A549 (cell line): ENCODE data around the gene PTRHD1. TPM values are rescaled to one million over a fixed set of nuclear protein-coding genes. Genes with fewer than 3 reads are reported as not detected.

Experiments
- ATAC-seq, 2 experiments: fragments of 200-7000 bp in 1 of 2; fragments of >200 bp in 1 of 2; cut with Nextera tagmentation in 1 of 2; cut with Tn5 transposase in 1 of 2; 3 replicates each; pipeline versions ENCODE4 v1.8.0 to v1.9.1; 2018 to 2020; ENCODE audit warnings: mild to moderate bottlenecking in 1 of 2, moderate library complexity in 1 of 2
- CTCF ChIA-PET: fragments of 300-600 bp; sonication (Branson Sonifier 250); formaldehyde crosslinking; extraction: SDS; loops from one replicate; lab custom pipeline; 2021; ENCODE audit warnings: antibody characterized with exemption, inconsistent platforms; lab: Yijun Ruan, JAX
- POLR2A ChIA-PET: fragments of 350-600 bp; formaldehyde crosslinking; extraction: SDS; loops from one replicate; lab custom pipeline; 2021; ENCODE audit warnings: antibody characterized with exemption, inconsistent platforms; lab: Yijun Ruan, JAX
- DNase-seq, 2 experiments: peaks; one replicate each; pipeline versions ENCODE4 v3.0.0 to v3.0.0-alpha.2; 2011 to 2016; ENCODE audit warnings: low read depth in 1 of 2, low spot score in 1 of 2
- FAIRE-seq: peaks from 2 replicates; lab custom pipeline; 2011; peaks lifted over from hg19 to GRCh38; lab: Jason Lieb, UNC
- H3K27ac ChIP-seq, 2 experiments: fragments of >200 bp; sonication (Bioruptor Twin); formaldehyde crosslinking; 3 replicates each; pipeline ENCODE4 v1.5.1; 2016 to 2017
- H3K4me1 ChIP-seq: fragments of >200 bp; sonication (Bioruptor Twin); formaldehyde crosslinking; 3 replicates; pipeline ENCODE4 v1.6.1; 2016
- H3K4me2 ChIP-seq: fragments of >200 bp; sonication (Bioruptor Twin); formaldehyde crosslinking; 3 replicates; pipeline ENCODE4 v1.6.1; 2016
- H3K4me3 ChIP-seq: fragments of >200 bp; sonication (Bioruptor Twin); formaldehyde crosslinking; 3 replicates; pipeline ENCODE4 v1.5.1; 2016
- H3K9me3 ChIP-seq: fragments of >200 bp; sonication (Bioruptor Twin); formaldehyde crosslinking; 3 replicates; pipeline ENCODE4 v1.6.1; 2016
- ATOH8 ChIP-seq: fragments of 250-450 bp; sonication (Bioruptor Pico); IDR thresholded peaks from 2 replicates; pipeline ENCODE4 v1.5.0; 2020; ENCODE audit warnings: low read depth, mild to moderate bottlenecking, moderate library complexity
- BHLHE40 ChIP-seq: IDR thresholded peaks from 2 replicates; pipeline ENCODE4 v1.6.1; 2012; ENCODE audit warnings: low read depth, low read length, inconsistent platforms
- CBX2 ChIP-seq: fragments of 200-600 bp; sonication (generic); IDR thresholded peaks from 2 replicates; pipeline ENCODE4 v1.6.1; 2016; ENCODE audit warnings: low read depth, mild to moderate bottlenecking, borderline replicate concordance
- CBX8 ChIP-seq: fragments of 200-600 bp; sonication (generic); IDR thresholded peaks from 2 replicates; pipeline ENCODE4 v1.6.1; 2016
- CEBPB ChIP-seq, 2 experiments: fragments of >200 bp in 1 of 2; sonication (Bioruptor Twin) in 1 of 2; formaldehyde crosslinking in 1 of 2; IDR thresholded peaks; 2 replicates each; pipeline ENCODE4 v1.6.1; 2012 to 2016
- EHMT2 ChIP-seq: fragments of 200-600 bp; sonication (generic); IDR thresholded peaks from 2 replicates; pipeline ENCODE4 v1.6.1; 2016; ENCODE audit warnings: antibody characterized with exemption, low read depth, mild to moderate bottlenecking, moderate library complexity
- GATA3 ChIP-seq: IDR thresholded peaks from 2 replicates; pipeline ENCODE4 v1.6.1; 2012; ENCODE audit warnings: borderline replicate concordance
- HDAC2 ChIP-seq: fragments of 200-600 bp; sonication (generic); IDR thresholded peaks from 2 replicates; pipeline ENCODE4 v1.6.1; 2016
- HMGXB4 ChIP-seq: fragments of 250-450 bp; sonication (Bioruptor Pico); IDR thresholded peaks from 2 replicates; pipeline ENCODE4 v1.5.0; 2021; ENCODE audit warnings: mild to moderate bottlenecking, moderate library complexity, borderline replicate concordance
- HOXA7 ChIP-seq: fragments of 250-450 bp; sonication (Bioruptor Pico); IDR thresholded peaks from 2 replicates; pipeline ENCODE4 v1.5.0; 2020; ENCODE audit warnings: mild to moderate bottlenecking, moderate library complexity
- HOXB13 ChIP-seq: fragments of 250-450 bp; sonication (Bioruptor Pico); IDR thresholded peaks from 2 replicates; pipeline ENCODE4 v1.5.0; 2020; ENCODE audit warnings: low read depth, mild to moderate bottlenecking, moderate library complexity
- HOXB5 ChIP-seq: fragments of 250-450 bp; sonication (Bioruptor Pico); IDR thresholded peaks from 2 replicates; pipeline ENCODE4 v1.5.0; 2020; ENCODE audit warnings: mild to moderate bottlenecking, moderate library complexity
- JUN ChIP-seq, 2 experiments: fragments of >200 bp; sonication (Bioruptor Twin); formaldehyde crosslinking; IDR thresholded peaks; 2 replicates in 1 of 2; 3 replicates in 1 of 2; pipeline ENCODE4 v1.6.1; 2016 to 2017
- KDM1A ChIP-seq: fragments of 200-600 bp; sonication (generic); IDR thresholded peaks from 2 replicates; pipeline ENCODE4 v1.6.1; 2016; ENCODE audit warnings: low read depth, mild to moderate bottlenecking
- NFE2L2 ChIP-seq: fragments of 150-350 bp; conservative IDR thresholded peaks from 2 replicates; pipeline ENCODE4 v1.6.1; 2014; ENCODE audit warnings: low read length
- NPAS2 ChIP-seq: fragments of 250-450 bp; sonication (Bioruptor Pico); IDR thresholded peaks from 2 replicates; pipeline ENCODE4 v1.8.0; 2022; ENCODE audit warnings: mild to moderate bottlenecking, moderate library complexity, borderline replicate concordance
- NR3C1 ChIP-seq: fragments of >200 bp; sonication (Bioruptor Twin); formaldehyde crosslinking; IDR thresholded peaks from 3 replicates; pipeline ENCODE4 v1.6.1; 2017
- RAD21 ChIP-seq, 2 experiments: fragments of >200 bp in 1 of 2; sonication (Bioruptor Twin) in 1 of 2; formaldehyde crosslinking in 1 of 2; IDR thresholded peaks in 1 of 2; conservative IDR thresholded peaks in 1 of 2; 2 replicates in 1 of 2; 3 replicates in 1 of 2; pipeline ENCODE4 v1.6.1; 2012 to 2018; ENCODE audit warnings: inconsistent platforms in 1 of 2
- RARB ChIP-seq: fragments of 250-450 bp; sonication (Bioruptor Pico); IDR thresholded peaks from 2 replicates; pipeline ENCODE4 v1.8.0; 2021; ENCODE audit warnings: mild to moderate bottlenecking, moderate library complexity
- RCOR1 ChIP-seq: fragments of 150-350 bp; IDR thresholded peaks from 2 replicates; pipeline ENCODE4 v1.6.1; 2014; ENCODE audit warnings: antibody characterized with exemption, low read length, low read depth
- RFX5 ChIP-seq: fragments of 450-650 bp; IDR thresholded peaks from 2 replicates; pipeline ENCODE4 v1.7.1; 2014; ENCODE audit warnings: antibody characterized with exemption, mild to moderate bottlenecking, moderate library complexity
- RNF2 ChIP-seq: fragments of 200-600 bp; sonication (generic); IDR thresholded peaks from 2 replicates; pipeline ENCODE4 v1.6.1; 2016; ENCODE audit warnings: low read depth, mild to moderate bottlenecking, antibody characterized with exemption, moderate library complexity, borderline replicate concordance
- SMC3 ChIP-seq: fragments of >200 bp; sonication (Bioruptor Twin); formaldehyde crosslinking; IDR thresholded peaks from 3 replicates; pipeline ENCODE4 v1.6.1; 2018; ENCODE audit warnings: inconsistent platforms
- ZC3H11A ChIP-seq: fragments of 450-650 bp; IDR thresholded peaks from 2 replicates; pipeline ENCODE4 v1.6.1; 2014; ENCODE audit warnings: antibody characterized with exemption, mild to moderate bottlenecking
- ZNF302 ChIP-seq: fragments of 250-450 bp; sonication (Bioruptor Pico); IDR thresholded peaks from 2 replicates; pipeline ENCODE4 v1.9.0; 2021; ENCODE audit warnings: inconsistent platforms, mild to moderate bottlenecking, moderate library complexity
- ZSCAN20 ChIP-seq: fragments of 250-450 bp; sonication (Bioruptor Pico); IDR thresholded peaks from 2 replicates; pipeline ENCODE4 v1.8.0; 2022; ENCODE audit warnings: mild to moderate bottlenecking, moderate library complexity
- WGBS: methylation state at CpG from one replicate; pipeline ENCODE4 v1.1.6; 2017; ENCODE audit errors: missing lambda C conversion rate; 5-methylcytosine and 5-hydroxymethylcytosine counted together
- polyA plus RNA-seq, 4 experiments: library from polyadenylated mRNA; depleted of rRNA in 3 of 4; stranded (reverse); fragments of >200 nt; fragmentation: RNase III in 1 of 4; extraction: RNeasy Plus Mini Kit Qiagen cat#74134 plus additional on column Dnase treatment in 1 of 4; gene quantifications; 2 replicates in 3 of 4; 3 replicates in 1 of 4; pipeline ENCODE4 v1.2.3, GENCODE V29; 2011 to 2017
- TF ChIP-seq, protein P1 (sequence below): fragments of 150-350 bp; IDR thresholded peaks from 2 replicates; pipeline ENCODE4 v1.6.1; 2014; ENCODE audit warnings: low read depth, mild to moderate bottlenecking, low read length

PTRHD1 gene
- polyA plus RNA-seq, 2 of the 4 experiments (the other 2 are of a cell fraction) = 44.9 to 86.6 TPM

DNA sequence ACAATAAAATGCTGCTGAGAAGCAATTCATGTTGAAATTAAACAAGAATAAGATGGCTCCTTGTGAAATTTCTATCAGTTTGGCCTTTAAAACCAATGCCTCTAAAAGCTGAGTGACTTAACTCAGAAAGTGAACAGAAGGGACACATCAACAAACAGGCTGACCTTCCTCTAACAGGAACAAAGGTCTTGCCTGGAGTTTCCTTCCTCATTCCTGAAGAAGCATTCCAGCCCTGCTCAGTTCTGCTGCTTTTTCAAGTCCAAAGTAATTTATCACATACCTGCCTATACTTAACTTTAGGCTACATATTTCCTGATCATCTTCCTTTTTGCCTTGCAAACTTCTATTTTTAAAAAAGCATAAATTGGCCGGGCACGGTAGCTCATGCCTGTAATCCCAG, 14.1 kb downstream of the PTRHD1 start:
- Histone ChIP-seq H3K4me2 (no peak overlapping the region), H3K27ac (no peak overlapping the region), H3K4me3 (no peak overlapping the region), H3K9me3 (no peaks in the 10 kb centered on the region), H3K4me1 (no peaks in the 10 kb centered on the region)
- CTCF ChIA-PET = interaction anchor here (0.6 to 4.7 kb wide), 9 partner anchors 10 to 421 kb away, joined by 3 to 34 read pairs (median 3); partner anchors contain the start of genes CENPO and PTRHD1
- WGBS = 91% methylated on average over 2 of the region's 2 CpGs
- ATAC-seq (no peak), DNase-seq (peak in 1 of 2 experiments; percentile 25), FAIRE-seq (no peak)
- POLR2A ChIA-PET = interaction anchor here (0.7 to 2.2 kb wide), 2 partner anchors 14 to 17 kb away, joined by 3 to 9 read pairs; partner anchors contain the start of genes CENPO and PTRHD1
- TF ChIP-seq, protein P1, sequence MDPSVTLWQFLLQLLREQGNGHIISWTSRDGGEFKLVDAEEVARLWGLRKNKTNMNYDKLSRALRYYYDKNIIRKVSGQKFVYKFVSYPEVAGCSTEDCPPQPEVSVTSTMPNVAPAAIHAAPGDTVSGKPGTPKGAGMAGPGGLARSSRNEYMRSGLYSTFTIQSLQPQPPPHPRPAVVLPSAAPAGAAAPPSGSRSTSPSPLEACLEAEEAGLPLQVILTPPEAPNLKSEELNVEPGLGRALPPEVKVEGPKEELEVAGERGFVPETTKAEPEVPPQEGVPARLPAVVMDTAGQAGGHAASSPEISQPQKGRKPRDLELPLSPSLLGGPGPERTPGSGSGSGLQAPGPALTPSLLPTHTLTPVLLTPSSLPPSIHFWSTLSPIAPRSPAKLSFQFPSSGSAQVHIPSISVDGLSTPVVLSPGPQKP = no peak
- TF ChIP-seq CBX8 (no peak), ZSCAN20 (CRISPR knock-in tag) (no peak), RFX5 (no peak), NPAS2 (CRISPR knock-in tag) (no peak), BHLHE40 (no peak)

DNA sequence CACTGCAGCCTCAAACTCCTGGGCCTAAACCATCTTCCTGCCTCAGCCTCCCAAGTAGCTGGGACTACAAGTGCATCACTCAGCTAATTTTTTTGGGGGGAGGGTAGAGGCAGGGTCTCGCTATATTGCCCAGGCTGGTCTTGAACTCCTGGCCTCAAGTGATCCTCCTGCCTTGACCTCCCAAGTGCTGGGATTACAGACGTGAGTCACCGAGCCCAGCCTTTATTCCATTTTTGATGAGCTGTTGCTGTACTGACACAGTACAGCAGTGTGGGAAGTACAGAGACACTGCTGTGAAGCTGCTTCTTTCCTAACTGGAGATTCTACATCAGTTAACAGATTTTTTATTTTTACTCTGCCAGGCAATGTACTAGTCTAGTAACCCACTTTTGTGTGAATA, 18.8 kb downstream of the PTRHD1 start:
- H3K4me1 ChIP-seq = no peaks in the 10 kb centered on the region
- no peaks in the 10 kb centered on the region for H3K9me3 ChIP-seq
- WGBS = 88% methylated on average over 3 of the region's 3 CpGs
- peak in 1 of 2 experiments; percentile 44; a peak in 2 of 6 replicates for ATAC-seq
- POLR2A ChIA-PET = interaction anchor here (0.6 to 1.8 kb wide), 2 partner anchors 18 to 597 kb away, joined by 3 to 6 read pairs; partner anchors contain the start of genes CENPO and PTRHD1
- no peak for FAIRE-seq
- no peak for TF ChIP-seq NPAS2 (CRISPR knock-in tag)
- TF ChIP-seq KDM1A = no peak
- TF ChIP-seq CBX2 = no peak
- TF ChIP-seq HOXA7 (CRISPR knock-in tag) = no peak
- no peak for TF ChIP-seq JUN (IDR thresholded peaks at IDR 0.05)
- TF ChIP-seq RAD21 (conservative IDR thresholded peaks at IDR 0.05 in 1 of 2, IDR thresholded peaks at IDR 0.05 in 1 of 2) = no peak
- TF ChIP-seq ZNF302 (CRISPR knock-in tag) = no peak
- no peak for TF ChIP-seq HOXB5 (CRISPR knock-in tag)
- TF ChIP-seq HDAC2 = no peak
- no peak for TF ChIP-seq NFE2L2
- TF ChIP-seq RARB (CRISPR knock-in tag) = no peak
- TF ChIP-seq, protein P1 = no peak
- TF ChIP-seq BHLHE40 = no peak
- TF ChIP-seq, all 56 proteins: peak for 0
- H3K4me3 ChIP-seq = no peak overlapping the region
- no peak overlapping the region for H3K4me2 ChIP-seq
- H3K27ac ChIP-seq = no peak overlapping the region
- CTCF ChIA-PET = interaction anchor here (0.6 to 4.4 kb wide), 5 partner anchors 9 to 53 kb away, joined by 3 to 28 read pairs (median 6); partner anchors contain the start of genes CENPO and PTRHD1
- DNase-seq = no peak

- H3K4me2 ChIP-seq = no peak overlapping the region
- ChIA-PET CTCF (interaction anchor here (1.5 to 4.4 kb wide), 2 partner anchors 19 to 362 kb away, joined by 5 to 28 read pairs; partner anchors contain the start of genes CENPO and PTRHD1), POLR2A (no interaction called here)
- WGBS = 93% methylated on average over 5 of the region's 5 CpGs
- ATAC-seq (peak in 1 of 2 experiments; percentile 24; a peak in 1 of 6 replicates), FAIRE-seq (no peak), DNase-seq (no peak)
- no peaks in the 10 kb centered on the region for H3K9me3 ChIP-seq
- no peak overlapping the region for H3K4me3 ChIP-seq
- TF ChIP-seq CEBPB (IDR thresholded peaks at IDR 0.05) (no peak), ATOH8 (CRISPR knock-in tag) (no peak), ZC3H11A (no peak), HMGXB4 (no peak), RCOR1 (no peak), RARB (CRISPR knock-in tag) (no peak), GATA3 (no peak), RNF2 (no peak), NPAS2 (CRISPR knock-in tag) (no peak), NR3C1 (no peak), SMC3 (no peak), EHMT2 (no peak), HOXB13 (CRISPR knock-in tag) (no peak)
- H3K27ac ChIP-seq = no peak overlapping the region
- no peaks in the 10 kb centered on the region for H3K4me1 ChIP-seq
These were observed 21.2 kb downstream of the PTRHD1 start for GRCh38 chr2:24771764-24772586.
